Suprapubic skin (tissue), 4 donors: ENCODE results near the gene EVI2A. TPM values are rescaled to one million over a fixed set of nuclear protein-coding genes. Genes with fewer than 3 reads are reported as not detected.

Experiments
- DNase-seq, 2 donors: peaks; one replicate each; pipeline ENCODE4 v3.0.0-alpha.2; 2019; ENCODE audit warnings: low spot score in 2 of 2
- H3K27ac ChIP-seq: fragments of 200-600 bp; sonication (generic); one replicate; pipeline ENCODE4 v1.5.1; 2019
- H3K27me3 ChIP-seq: fragments of 200-600 bp; sonication (generic); one replicate; pipeline ENCODE4 v1.5.1; 2019
- H3K36me3 ChIP-seq: fragments of 200-600 bp; sonication (generic); one replicate; pipeline ENCODE4 v1.5.1; 2019
- H3K4me1 ChIP-seq: fragments of 200-600 bp; sonication (generic); one replicate; pipeline ENCODE4 v1.5.1; 2019
- H3K4me3 ChIP-seq: fragments of 200-600 bp; sonication (generic); one replicate; pipeline ENCODE4 v1.5.1; 2019; ENCODE audit warnings: mild to moderate bottlenecking
- H3K9me3 ChIP-seq: fragments of 200-600 bp; sonication (generic); one replicate; pipeline ENCODE4 v1.5.1; 2019
- EP300 ChIP-seq: sonication (generic); formaldehyde crosslinking; IDR thresholded peaks from one replicate; pipeline ENCODE4 v1.6.1; 2017; ENCODE audit warnings: antibody characterized with exemption
- POLR2A ChIP-seq, 2 donors: fragments of 450-650 bp; IDR thresholded peaks; one replicate each; pipeline ENCODE4 v1.6.1; 2017; ENCODE audit warnings: antibody characterized with exemption in 2 of 2, mild to moderate bottlenecking in 2 of 2, moderate library complexity in 2 of 2
- POLR2AphosphoS5 ChIP-seq, 3 donors: sonication (generic); formaldehyde crosslinking; IDR thresholded peaks; one replicate each; pipeline ENCODE4 v1.6.1; 2017; ENCODE audit warnings: antibody characterized with exemption in 3 of 3
- WGBS: methylation state at CpG from one replicate; pipeline ENCODE4 v1.1.5; 2018; 5-methylcytosine and 5-hydroxymethylcytosine counted together
- total RNA-seq, 4 donors: library from RNA; depleted of rRNA; stranded (reverse); fragments of >200 nt; gene quantifications; one replicate each; pipeline ENCODE4 v1.1.0, GENCODE V29; 2016
- TF ChIP-seq, protein P1 (sequence below), 2 donors: fragments of 200-600 bp in 1 of 2; fragments of 450-650 bp in 1 of 2; sonication (generic) in 1 of 2; IDR thresholded peaks; one replicate each; pipeline ENCODE4 v1.5.1; 2016 to 2019; ENCODE audit warnings: antibody characterized with exemption in 2 of 2, mild to moderate bottlenecking in 1 of 2, moderate library complexity in 1 of 2

EVI2A gene
- total RNA-seq, 4 donors from 2014 or later, result 1.2 to 3.3 (median 1.9) TPM

DNA sequence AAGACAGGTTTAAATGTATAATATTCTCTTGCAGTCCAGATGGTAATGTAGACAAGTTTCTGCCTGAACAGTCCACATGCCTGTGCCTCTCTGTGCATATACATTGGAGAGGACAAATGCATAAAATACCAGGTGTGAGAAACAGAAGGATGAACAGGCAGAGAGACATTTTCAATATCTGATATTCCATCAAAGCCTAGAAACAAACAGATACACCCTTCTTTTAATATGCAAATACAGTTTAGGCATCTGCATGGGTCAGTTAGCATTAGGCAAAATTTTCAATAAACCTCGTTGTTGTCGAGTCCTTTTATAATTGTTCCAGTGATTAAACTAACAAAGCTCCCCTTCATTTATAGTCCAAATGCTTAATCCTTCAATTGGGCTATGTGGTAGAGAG lies 25.3 kb downstream of the EVI2A start:
- Histone ChIP-seq H3K4me3 (no peak overlapping the region), H3K4me1 (peaks cover 3% of the 10 kb centered on the region), H3K36me3 (no peaks in the 10 kb centered on the region), H3K27ac (no peak overlapping the region), H3K27me3 (no peaks in the 10 kb centered on the region), H3K9me3 (no peaks in the 10 kb centered on the region)
- no peak for DNase-seq
- TF ChIP-seq, protein P1, sequence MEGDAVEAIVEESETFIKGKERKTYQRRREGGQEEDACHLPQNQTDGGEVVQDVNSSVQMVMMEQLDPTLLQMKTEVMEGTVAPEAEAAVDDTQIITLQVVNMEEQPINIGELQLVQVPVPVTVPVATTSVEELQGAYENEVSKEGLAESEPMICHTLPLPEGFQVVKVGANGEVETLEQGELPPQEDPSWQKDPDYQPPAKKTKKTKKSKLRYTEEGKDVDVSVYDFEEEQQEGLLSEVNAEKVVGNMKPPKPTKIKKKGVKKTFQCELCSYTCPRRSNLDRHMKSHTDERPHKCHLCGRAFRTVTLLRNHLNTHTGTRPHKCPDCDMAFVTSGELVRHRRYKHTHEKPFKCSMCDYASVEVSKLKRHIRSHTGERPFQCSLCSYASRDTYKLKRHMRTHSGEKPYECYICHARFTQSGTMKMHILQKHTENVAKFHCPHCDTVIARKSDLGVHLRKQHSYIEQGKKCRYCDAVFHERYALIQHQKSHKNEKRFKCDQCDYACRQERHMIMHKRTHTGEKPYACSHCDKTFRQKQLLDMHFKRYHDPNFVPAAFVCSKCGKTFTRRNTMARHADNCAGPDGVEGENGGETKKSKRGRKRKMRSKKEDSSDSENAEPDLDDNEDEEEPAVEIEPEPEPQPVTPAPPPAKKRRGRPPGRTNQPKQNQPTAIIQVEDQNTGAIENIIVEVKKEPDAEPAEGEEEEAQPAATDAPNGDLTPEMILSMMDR (IDR thresholded peaks at IDR 0.05), result no peak
- TF ChIP-seq POLR2AphosphoS5 (IDR thresholded peaks at IDR 0.05), result no peak
- no peak for TF ChIP-seq EP300
- no peak for TF ChIP-seq POLR2A (IDR thresholded peaks at IDR 0.05)
- WGBS, result 89% methylated on average over 2 of the region's 2 CpGs

DNA sequence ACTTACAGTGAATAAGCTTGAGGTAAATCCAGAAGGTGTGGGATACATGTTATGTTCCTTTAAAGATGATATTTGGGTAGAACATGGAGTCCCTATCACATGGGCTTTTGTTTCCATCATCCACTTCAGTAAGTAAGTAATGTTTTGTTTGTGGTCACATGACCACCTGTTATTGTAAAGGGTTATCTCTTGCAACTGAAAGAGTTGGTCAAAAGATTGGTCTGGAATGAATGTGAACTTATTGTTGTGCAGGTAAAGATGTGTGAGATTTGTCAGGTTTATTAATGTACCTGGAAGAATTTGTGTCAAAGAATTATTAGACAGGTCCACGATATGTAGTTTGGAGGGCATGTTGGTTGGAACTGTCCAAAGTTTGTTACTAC lies 25.9 kb downstream of the EVI2A start:
- Histone ChIP-seq H3K27ac (no peak overlapping the region), H3K27me3 (no peaks in the 10 kb centered on the region), H3K36me3 (no peaks in the 10 kb centered on the region), H3K4me3 (no peak overlapping the region), H3K4me1 (peaks cover 3% of the 10 kb centered on the region), H3K9me3 (no peaks in the 10 kb centered on the region)
- WGBS, result 76% methylated on average over 1 of the region's 1 CpG
- DNase-seq, result no peak
- no peak for TF ChIP-seq POLR2AphosphoS5 (IDR thresholded peaks at IDR 0.05)
- TF ChIP-seq EP300, result no peak
- TF ChIP-seq, protein P1 (IDR thresholded peaks at IDR 0.05), result no peak
- no peak for TF ChIP-seq POLR2A (IDR thresholded peaks at IDR 0.05)

DNA sequence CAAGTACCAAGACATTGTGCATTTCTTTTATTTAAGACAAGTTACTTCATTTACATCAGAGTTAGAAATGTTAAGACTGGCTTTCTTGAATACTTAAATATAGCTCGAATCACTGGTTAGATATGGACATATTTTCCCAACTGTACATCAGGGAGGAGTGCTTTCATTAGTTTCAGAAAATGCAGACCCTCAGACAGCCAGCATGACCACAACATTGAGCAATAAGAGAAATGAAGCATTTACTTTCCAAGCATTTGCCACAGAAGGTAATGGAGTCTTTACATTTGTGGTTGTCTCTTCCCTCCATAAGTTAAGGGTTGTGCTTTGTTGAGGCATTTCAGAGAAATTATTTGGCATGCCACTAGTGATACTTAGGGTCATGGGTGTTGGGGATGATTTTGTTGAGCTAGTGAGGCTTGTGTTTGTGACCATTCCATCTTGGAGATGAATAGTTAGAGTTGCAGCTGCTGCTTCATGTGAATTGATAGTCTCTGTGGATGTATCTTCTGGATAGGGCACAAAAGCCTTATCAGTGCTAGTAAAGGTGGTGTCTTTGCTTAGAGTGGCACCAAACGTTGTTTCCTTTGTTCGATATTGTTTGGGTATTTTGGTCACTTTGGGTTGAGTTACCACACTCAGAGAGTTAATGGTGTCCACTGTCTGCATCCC lies 26.5 kb downstream of the EVI2A start:
- Histone ChIP-seq H3K27me3 (no peaks in the 10 kb centered on the region), H3K4me3 (no peak overlapping the region), H3K36me3 (no peaks in the 10 kb centered on the region), H3K4me1 (peaks cover 3% of the 10 kb centered on the region), H3K27ac (no peak overlapping the region), H3K9me3 (no peaks in the 10 kb centered on the region)
- DNase-seq, result no peak
- TF ChIP-seq, protein P1 (IDR thresholded peaks at IDR 0.05), result no peak
- TF ChIP-seq POLR2A (IDR thresholded peaks at IDR 0.05) (no peak), EP300 (no peak), POLR2AphosphoS5 (IDR thresholded peaks at IDR 0.05) (no peak)
- 86% methylated on average over 3 of the region's 3 CpGs for WGBS

DNA sequence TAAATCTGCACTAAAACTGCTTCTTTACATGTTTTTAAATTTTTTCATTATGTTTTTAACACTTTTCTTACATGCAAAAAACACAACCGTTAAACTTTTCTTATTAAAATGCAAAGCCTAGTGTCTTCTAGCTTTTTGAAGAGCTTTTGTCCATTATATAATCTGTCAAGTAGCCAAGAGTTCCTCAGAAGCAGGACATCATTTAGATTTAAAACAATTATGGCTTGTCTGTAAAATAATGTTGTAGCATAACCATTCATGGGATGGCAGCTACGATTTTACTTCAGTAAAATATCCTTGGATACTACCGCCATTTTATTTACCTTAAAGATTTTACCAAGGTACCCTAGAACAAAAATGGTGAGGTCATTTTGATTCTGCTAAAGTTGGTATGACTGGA lies 27.2 kb downstream of the EVI2A start:
- no peaks in the 10 kb centered on the region for H3K36me3 ChIP-seq
- 93% methylated on average over 3 of the region's 3 CpGs for WGBS
- H3K27ac ChIP-seq, result no peak overlapping the region
- no peak for DNase-seq
- TF ChIP-seq EP300 (no peak), POLR2AphosphoS5 (IDR thresholded peaks at IDR 0.05) (no peak), POLR2A (IDR thresholded peaks at IDR 0.05) (no peak)
- TF ChIP-seq, protein P1 (IDR thresholded peaks at IDR 0.05), result no peak
- peaks cover 3% of the 10 kb centered on the region for H3K4me1 ChIP-seq
- H3K4me3 ChIP-seq, result no peak overlapping the region
- H3K9me3 ChIP-seq, result no peaks in the 10 kb centered on the region
- no peaks in the 10 kb centered on the region for H3K27me3 ChIP-seq

DNA sequence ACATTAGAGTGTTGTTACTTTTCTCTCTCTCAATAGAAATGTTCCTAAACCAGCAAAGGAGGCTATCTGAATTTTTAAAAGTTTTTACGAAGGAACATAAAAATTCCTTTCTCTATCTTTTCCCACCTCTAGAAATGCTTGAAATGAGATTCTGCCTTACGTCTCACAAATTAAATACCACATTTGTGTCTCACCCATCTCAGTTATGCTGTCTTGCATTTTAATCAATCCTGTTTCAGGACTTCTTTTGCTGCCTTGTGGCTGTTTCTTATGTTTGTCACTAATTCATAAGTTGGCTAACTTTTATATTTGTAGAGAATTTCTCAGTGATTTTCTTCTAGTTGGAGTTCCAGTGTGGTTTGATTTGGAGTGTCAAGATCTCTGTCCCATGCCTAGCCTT lies 27.8 kb downstream of the EVI2A start:
- DNase-seq, result no peak
- Histone ChIP-seq H3K9me3 (no peaks in the 10 kb centered on the region), H3K4me3 (no peak overlapping the region), H3K4me1 (peaks cover 3% of the 10 kb centered on the region), H3K27me3 (no peaks in the 10 kb centered on the region), H3K27ac (no peak overlapping the region), H3K36me3 (no peaks in the 10 kb centered on the region)
- no peak for TF ChIP-seq POLR2A (IDR thresholded peaks at IDR 0.05)
- TF ChIP-seq, protein P1 (IDR thresholded peaks at IDR 0.05), result no peak
- no peak for TF ChIP-seq EP300
- no peak for TF ChIP-seq POLR2AphosphoS5 (IDR thresholded peaks at IDR 0.05)
- 97% methylated on average over 2 of the region's 2 CpGs for WGBS
